Neural cell (in vitro differentiated cells): Measurements from ENCODE around the gene PTPN7.

ENCODE experiments used
- CTCF ChIP-seq: fragments of 450-650 bp; IDR thresholded peaks from 2 replicates; pipeline ENCODE4 v1.5.1; 2014; ENCODE audit warnings: antibody characterized with exemption, mild to moderate bottlenecking, moderate library complexity; ENCODE audit not compliant: poor library complexity, severe bottlenecking
- EP300 ChIP-seq: fragments of 450-650 bp; conservative IDR thresholded peaks from 2 replicates; pipeline ENCODE4 v1.6.1; 2014; ENCODE audit warnings: antibody characterized with exemption, mild to moderate bottlenecking, moderate library complexity; ENCODE audit not compliant: poor library complexity, severe bottlenecking
- EZH2 ChIP-seq: fragments of 200-600, 300-800 bp; shearing (Covaris generic), sonication (generic); IDR thresholded peaks from 2 replicates; pipeline ENCODE4 v1.6.1; 2014; ENCODE audit warnings: antibody characterized with exemption, low read length, borderline replicate concordance, mild to moderate bottlenecking; ENCODE audit not compliant: insufficient read depth, poor library complexity, severe bottlenecking
- RAD21 ChIP-seq: fragments of 450-650 bp; conservative IDR thresholded peaks from 2 replicates; pipeline ENCODE4 v1.6.1; 2014; ENCODE audit warnings: antibody characterized with exemption, mild to moderate bottlenecking, moderate library complexity
- REST ChIP-seq: IDR thresholded peaks from 2 replicates; pipeline ENCODE4 v1.6.1; 2012; ENCODE audit warnings: borderline replicate concordance

GRCh38 chr1:202131956-202132821 lies 28.2 kb downstream of the PTPN7 start:
- TF ChIP-seq CTCF = no peak
- no peak for TF ChIP-seq EZH2
- TF ChIP-seq REST = no peak
- no peak for TF ChIP-seq RAD21
- TF ChIP-seq EP300 = no peak
